HEK293 (cell line): ENCODE data around the gene GALNT1.

Experiments
- CTCF ChIA-PET: fragments of 350-600 bp; formaldehyde crosslinking; extraction: SDS; loops from one replicate; lab custom pipeline; 2021; ENCODE audit warnings: antibody characterized with exemption; lab: Yijun Ruan, JAX
- POLR2A ChIA-PET: fragments of 300-600 bp; formaldehyde crosslinking; extraction: SDS; loops from one replicate; lab custom pipeline; 2020; ENCODE audit warnings: antibody characterized with exemption, inconsistent platforms; lab: Yijun Ruan, JAX
- H3K27ac ChIP-seq: fragments of 200-500 bp; sonication (Bioruptor generic); 2 replicates; pipeline ENCODE4 v1.5.1; 2014; ENCODE audit warnings: low read depth, low read length, control low read depth, inconsistent platforms; ENCODE audit errors: extremely low read depth
- H3K36me3 ChIP-seq, 2 experiments: fragments of 200-500 bp in 1 of 2; sonication (Bioruptor generic) in 1 of 2; 1 replicate in 1 of 2; 2 replicates in 1 of 2; pipeline ENCODE4 v1.5.1; 2014 to 2017; ENCODE audit warnings: inconsistent platforms in 2 of 2, low read length in 2 of 2; ENCODE audit not compliant: control insufficient read depth in 2 of 2, insufficient read depth in 1 of 2
- H3K4me1 ChIP-seq: fragments of 200-500 bp; sonication (Bioruptor generic); 2 replicates; pipeline ENCODE4 v1.5.1; 2014; ENCODE audit warnings: mild to moderate bottlenecking, low read length, inconsistent platforms; ENCODE audit not compliant: control insufficient read depth, insufficient read depth
- H3K4me3 ChIP-seq: 2 replicates; pipeline ENCODE4 v1.5.1; 2011; ENCODE audit warnings: low read depth, mild to moderate bottlenecking, control low read depth, low read length, moderate library complexity
- H3K9me3 ChIP-seq: fragments of 200-500 bp; sonication (Bioruptor generic); 2 replicates; pipeline ENCODE4 v1.5.1; 2014; ENCODE audit warnings: low read depth, low read length, inconsistent platforms; ENCODE audit not compliant: control insufficient read depth, insufficient read depth
- GLIS1 ChIP-seq: fragments of 450-650 bp; formaldehyde crosslinking; IDR thresholded peaks from 2 replicates; pipeline ENCODE4 v1.5.1; 2016; ENCODE audit warnings: missing biosample characterization, missing genetic modification characterization
- GLIS2 ChIP-seq: fragments of 450-650 bp; formaldehyde crosslinking; IDR thresholded peaks from 2 replicates; pipeline ENCODE4 v1.5.1; 2016; ENCODE audit warnings: missing biosample characterization, missing genetic modification characterization
- KLF1 ChIP-seq: fragments of 450-650 bp; formaldehyde crosslinking; IDR thresholded peaks from 2 replicates; pipeline ENCODE4 v1.5.1; 2016; ENCODE audit warnings: missing biosample characterization, missing genetic modification characterization
- KLF16 ChIP-seq: fragments of 450-650 bp; formaldehyde crosslinking; IDR thresholded peaks from 2 replicates; pipeline ENCODE4 v1.5.1; 2017; ENCODE audit warnings: missing biosample characterization, missing genetic modification characterization
- YY1 ChIP-seq: fragments of 450-650 bp; formaldehyde crosslinking; IDR thresholded peaks from 2 replicates; pipeline ENCODE4 v1.5.1; 2018; ENCODE audit warnings: missing biosample characterization, missing genetic modification characterization
- ZBTB1 ChIP-seq: fragments of 450-650 bp; formaldehyde crosslinking; IDR thresholded peaks from 2 replicates; pipeline ENCODE4 v1.5.1; 2016; ENCODE audit warnings: missing biosample characterization, missing genetic modification characterization
- ZBTB8A ChIP-seq: fragments of 450-650 bp; formaldehyde crosslinking; IDR thresholded peaks from 2 replicates; pipeline ENCODE4 v1.5.1; 2016; ENCODE audit warnings: missing biosample characterization, missing genetic modification characterization
- ZFP3 ChIP-seq: fragments of 450-650 bp; formaldehyde crosslinking; IDR thresholded peaks from 2 replicates; pipeline ENCODE4 v1.5.1; 2016; ENCODE audit warnings: low read depth, missing biosample characterization, missing genetic modification characterization
- ZNF10 ChIP-seq: fragments of 450-650 bp; formaldehyde crosslinking; IDR thresholded peaks from 2 replicates; pipeline ENCODE4 v1.5.1; 2017; ENCODE audit warnings: missing biosample characterization, missing genetic modification characterization
- ZNF112 ChIP-seq: fragments of 450-650 bp; formaldehyde crosslinking; IDR thresholded peaks from 2 replicates; pipeline ENCODE4 v1.5.0; 2017; ENCODE audit warnings: missing biosample characterization, missing genetic modification characterization
- ZNF132 ChIP-seq: fragments of 450-650 bp; formaldehyde crosslinking; IDR thresholded peaks from 2 replicates; pipeline ENCODE4 v1.5.1; 2017; ENCODE audit warnings: missing biosample characterization, missing genetic modification characterization, borderline replicate concordance
- ZNF202 ChIP-seq: fragments of 450-650 bp; formaldehyde crosslinking; IDR thresholded peaks from 2 replicates; pipeline ENCODE4 v1.5.1; 2016; ENCODE audit warnings: missing biosample characterization, missing genetic modification characterization, borderline replicate concordance
- ZNF324 ChIP-seq: fragments of 450-650 bp; formaldehyde crosslinking; IDR thresholded peaks from 2 replicates; pipeline ENCODE4 v1.5.1; 2016; ENCODE audit warnings: missing biosample characterization, missing genetic modification characterization
- TF ChIP-seq, protein P1 (sequence below): fragments of 450-650 bp; formaldehyde crosslinking; IDR thresholded peaks from 2 replicates; pipeline ENCODE4 v1.5.1; 2016; ENCODE audit warnings: missing biosample characterization, missing genetic modification characterization
- TF ChIP-seq, protein P2 (sequence below): fragments of 450-650 bp; formaldehyde crosslinking; IDR thresholded peaks from 2 replicates; pipeline ENCODE4 v1.5.1; 2016; ENCODE audit warnings: missing biosample characterization, missing genetic modification characterization
- TF ChIP-seq, protein P3 (sequence below): fragments of 450-650 bp; formaldehyde crosslinking; IDR thresholded peaks from 2 replicates; pipeline ENCODE4 v1.5.1; 2016; ENCODE audit warnings: missing biosample characterization, missing genetic modification characterization
- TF ChIP-seq, protein P4 (sequence below): fragments of 450-650 bp; formaldehyde crosslinking; IDR thresholded peaks from 2 replicates; pipeline ENCODE4 v1.5.1; 2016; ENCODE audit warnings: missing biosample characterization, missing genetic modification characterization

GALNT1 gene

DNA sequence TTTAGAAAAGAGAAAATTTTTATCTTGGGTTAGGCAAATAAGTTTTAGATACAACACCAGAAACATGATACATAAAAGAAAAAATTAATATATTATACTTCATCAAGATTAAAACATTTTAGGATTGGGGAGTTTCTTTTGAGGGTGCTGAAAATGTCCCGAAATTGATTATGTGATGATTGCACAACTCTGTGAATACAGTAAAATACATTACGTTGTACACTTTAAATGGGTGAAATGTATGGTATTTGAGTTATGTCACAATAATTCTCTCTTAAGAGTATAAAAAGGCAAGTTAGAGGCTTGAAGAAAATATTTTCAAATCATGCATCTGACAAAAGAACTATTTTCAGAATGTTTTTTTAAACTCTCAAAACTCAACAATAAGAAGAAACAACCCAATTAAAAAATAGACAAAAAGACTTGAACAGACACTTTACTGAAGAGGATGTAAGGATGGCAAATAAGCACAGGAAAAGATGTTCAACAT, 47.6 kb upstream of the GALNT1 start (continued):
- no peak for TF ChIP-seq ZNF132 (tag by site-specific recombination)
- no peak for TF ChIP-seq ZBTB8A (tag by site-specific recombination)
- TF ChIP-seq KLF16 (tag by site-specific recombination) = no peak
- TF ChIP-seq KLF1 = no peak
- no peak for TF ChIP-seq GLIS1 (tag by site-specific recombination)
- TF ChIP-seq, protein P1, sequence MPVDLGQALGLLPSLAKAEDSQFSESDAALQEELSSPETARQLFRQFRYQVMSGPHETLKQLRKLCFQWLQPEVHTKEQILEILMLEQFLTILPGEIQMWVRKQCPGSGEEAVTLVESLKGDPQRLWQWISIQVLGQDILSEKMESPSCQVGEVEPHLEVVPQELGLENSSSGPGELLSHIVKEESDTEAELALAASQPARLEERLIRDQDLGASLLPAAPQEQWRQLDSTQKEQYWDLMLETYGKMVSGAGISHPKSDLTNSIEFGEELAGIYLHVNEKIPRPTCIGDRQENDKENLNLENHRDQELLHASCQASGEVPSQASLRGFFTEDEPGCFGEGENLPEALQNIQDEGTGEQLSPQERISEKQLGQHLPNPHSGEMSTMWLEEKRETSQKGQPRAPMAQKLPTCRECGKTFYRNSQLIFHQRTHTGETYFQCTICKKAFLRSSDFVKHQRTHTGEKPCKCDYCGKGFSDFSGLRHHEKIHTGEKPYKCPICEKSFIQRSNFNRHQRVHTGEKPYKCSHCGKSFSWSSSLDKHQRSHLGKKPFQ = no peak
- TF ChIP-seq, protein P2, sequence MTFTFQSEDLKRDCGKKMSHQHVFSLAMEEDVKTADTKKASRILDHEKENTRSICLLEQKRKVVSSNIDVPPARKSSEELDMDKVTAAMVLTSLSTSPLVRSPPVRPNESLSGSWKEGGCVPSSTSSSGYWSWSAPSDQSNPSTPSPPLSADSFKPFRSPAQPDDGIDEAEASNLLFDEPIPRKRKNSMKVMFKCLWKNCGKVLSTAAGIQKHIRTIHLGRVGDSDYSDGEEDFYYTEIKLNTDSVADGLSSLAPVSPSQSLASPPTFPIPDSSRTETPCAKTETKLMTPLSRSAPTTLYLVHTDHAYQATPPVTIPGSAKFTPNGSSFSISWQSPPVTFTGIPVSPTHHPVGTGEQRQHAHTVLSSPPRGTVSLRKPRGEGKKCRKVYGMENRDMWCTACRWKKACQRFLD (tag by site-specific recombination) = no peak
- TF ChIP-seq, protein P3, sequence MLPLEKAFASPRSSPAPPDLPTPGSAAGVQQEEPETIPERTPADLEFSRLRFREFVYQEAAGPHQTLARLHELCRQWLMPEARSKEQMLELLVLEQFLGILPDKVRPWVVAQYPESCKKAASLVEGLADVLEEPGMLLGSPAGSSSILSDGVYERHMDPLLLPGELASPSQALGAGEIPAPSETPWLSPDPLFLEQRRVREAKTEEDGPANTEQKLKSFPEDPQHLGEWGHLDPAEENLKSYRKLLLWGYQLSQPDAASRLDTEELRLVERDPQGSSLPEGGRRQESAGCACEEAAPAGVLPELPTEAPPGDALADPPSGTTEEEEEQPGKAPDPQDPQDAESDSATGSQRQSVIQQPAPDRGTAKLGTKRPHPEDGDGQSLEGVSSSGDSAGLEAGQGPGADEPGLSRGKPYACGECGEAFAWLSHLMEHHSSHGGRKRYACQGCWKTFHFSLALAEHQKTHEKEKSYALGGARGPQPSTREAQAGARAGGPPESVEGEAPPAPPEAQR (tag by site-specific recombination) = no peak

DNA sequence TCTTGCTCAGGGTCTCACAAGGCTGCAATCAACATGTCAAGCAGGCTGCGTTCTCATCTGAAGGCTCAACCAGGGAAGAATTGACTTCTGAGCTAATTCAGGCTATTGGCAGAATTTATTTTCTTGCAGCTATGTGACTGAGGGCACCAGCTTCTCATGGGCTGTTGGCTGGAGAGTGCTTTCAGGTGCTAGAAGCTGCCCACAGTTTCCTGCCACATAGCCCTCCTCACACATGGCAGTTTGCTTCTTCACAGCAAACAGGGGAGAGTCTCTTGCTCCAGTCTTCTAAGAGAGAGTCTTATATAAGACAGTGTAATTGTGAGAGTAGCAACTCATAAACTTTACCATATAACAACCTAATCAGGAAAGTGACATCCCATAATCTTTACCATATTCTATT, 46.2 kb upstream of the GALNT1 start:
- TF ChIP-seq ZNF202 (tag by site-specific recombination) = no peak
- TF ChIP-seq, protein P4, sequence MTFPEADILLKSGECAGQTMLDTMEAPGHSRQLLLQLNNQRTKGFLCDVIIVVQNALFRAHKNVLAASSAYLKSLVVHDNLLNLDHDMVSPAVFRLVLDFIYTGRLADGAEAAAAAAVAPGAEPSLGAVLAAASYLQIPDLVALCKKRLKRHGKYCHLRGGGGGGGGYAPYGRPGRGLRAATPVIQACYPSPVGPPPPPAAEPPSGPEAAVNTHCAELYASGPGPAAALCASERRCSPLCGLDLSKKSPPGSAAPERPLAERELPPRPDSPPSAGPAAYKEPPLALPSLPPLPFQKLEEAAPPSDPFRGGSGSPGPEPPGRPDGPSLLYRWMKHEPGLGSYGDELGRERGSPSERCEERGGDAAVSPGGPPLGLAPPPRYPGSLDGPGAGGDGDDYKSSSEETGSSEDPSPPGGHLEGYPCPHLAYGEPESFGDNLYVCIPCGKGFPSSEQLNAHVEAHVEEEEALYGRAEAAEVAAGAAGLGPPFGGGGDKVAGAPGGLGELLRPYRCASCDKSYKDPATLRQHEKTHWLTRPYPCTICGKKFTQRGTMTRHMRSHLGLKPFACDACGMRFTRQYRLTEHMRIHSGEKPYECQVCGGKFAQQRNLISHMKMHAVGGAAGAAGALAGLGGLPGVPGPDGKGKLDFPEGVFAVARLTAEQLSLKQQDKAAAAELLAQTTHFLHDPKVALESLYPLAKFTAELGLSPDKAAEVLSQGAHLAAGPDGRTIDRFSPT (tag by site-specific recombination) = no peak
- TF ChIP-seq ZNF324 (tag by site-specific recombination) = no peak
- TF ChIP-seq YY1 (tag by site-specific recombination) = no peak
- TF ChIP-seq KLF16 (tag by site-specific recombination) = no peak
- TF ChIP-seq ZNF112 (tag by site-specific recombination) = no peak

DNA sequence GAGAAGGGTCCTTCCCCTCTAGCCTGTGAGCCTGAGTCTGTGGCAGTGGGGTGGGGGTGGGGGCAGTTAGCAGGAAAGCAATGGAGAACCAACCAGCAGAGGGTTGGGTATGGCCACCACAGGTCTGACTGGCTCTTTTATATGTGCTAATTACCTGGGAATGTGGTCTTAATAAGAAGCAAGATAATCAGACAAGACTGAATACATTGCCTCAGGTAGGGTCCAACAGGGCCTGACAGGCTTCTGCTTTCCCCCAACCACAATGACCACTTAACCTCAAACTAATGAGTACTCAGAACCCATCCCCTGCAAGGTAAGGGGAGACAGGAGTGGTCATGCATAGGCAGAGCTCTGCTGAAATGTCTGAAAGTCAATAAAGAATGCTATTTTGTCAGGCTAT, 39.2 kb upstream of the GALNT1 start:
- Histone ChIP-seq H3K36me3 (no peaks in the 10 kb centered on the region), H3K9me3 (no peaks in the 10 kb centered on the region), H3K27ac (no peak overlapping the region), H3K4me1 (no peaks in the 10 kb centered on the region), H3K4me3 (no peak overlapping the region)
- ChIA-PET POLR2A (no interaction called here), CTCF (no interaction called here)
- TF ChIP-seq ZNF10 (tag by site-specific recombination) (no peak), ZNF132 (tag by site-specific recombination) (no peak), ZBTB1 (tag by site-specific recombination) (no peak), ZFP3 (no peak), GLIS2 (tag by site-specific recombination) (no peak)

More for the DNA sequence above, 46.2 kb upstream of the GALNT1 start:
- Histone ChIP-seq H3K4me1 (no peaks in the 10 kb centered on the region), H3K27ac (no peak overlapping the region), H3K9me3 (no peaks in the 10 kb centered on the region), H3K36me3 (no peaks in the 10 kb centered on the region), H3K4me3 (no peak overlapping the region)
- ChIA-PET POLR2A (no interaction called here), CTCF (interaction anchor here (0.7 to 1.2 kb wide), 2 partner anchors 12 to 1563 kb away, joined by 3 to 4 read pairs; no protein-coding TSS in a partner anchor)
